ENCODE results near the gene LYZL4. TPM values are rescaled to one million over a fixed set of nuclear protein-coding genes. Genes with fewer than 3 reads are reported as not detected.

The LYZL4 gene
- total RNA-seq, 2 experiments from 2014 or later: not detected

DNA sequence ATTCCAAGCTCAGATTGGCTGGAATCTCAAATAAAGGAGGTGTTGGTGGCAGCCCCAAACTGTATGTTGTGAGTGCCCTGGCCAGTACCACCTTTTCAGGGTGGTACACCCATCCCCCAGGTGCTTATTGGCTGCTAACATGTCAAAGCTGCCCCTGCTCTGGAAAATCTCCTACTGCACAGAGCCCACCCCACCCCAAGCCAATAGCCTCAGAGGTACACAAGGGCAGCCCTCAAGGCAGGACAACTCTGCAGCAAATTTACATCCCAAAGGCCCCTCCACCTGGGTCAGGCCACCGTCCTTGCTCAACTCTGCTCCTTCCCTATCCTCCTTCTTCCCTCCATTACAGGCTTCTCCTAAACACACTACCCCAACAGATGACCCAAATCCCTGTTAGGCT, 37.1 kb upstream of the LYZL4 start:
- no peak for DNase-seq
- intact Hi-C loops (cut with DNase I, micrococcal nuclease): loop anchor here in 1 of 2 experiments (10.0 kb wide), 1 partner anchor 1863 kb away; no protein-coding TSS in a partner anchor
- peaks cover 5% of the 10 kb centered on the region for H3K27me3 Mint-ChIP-seq
- ChIA-PET POLR2A (no interaction called here), CTCF (no interaction called here)
- Histone ChIP-seq H3K9me3 (ENCODE audit: control insufficient read depth in 1 of 2, insufficient read depth in 1 of 2, low read length in 2 of 2) (no peaks in the 10 kb centered on the region), H3K4me3 (ENCODE audit: low read length) (no peak overlapping the region), H3K27me3 (ENCODE audit: control insufficient read depth in 1 of 2, insufficient read depth in 2 of 2, low read length in 2 of 2) (peaks cover 0 to 6% of the 10 kb centered on the region in 2 experiments), H3K27ac (ENCODE audit: low read depth in 1 of 2, low read length in 2 of 2) (no peak overlapping the region), H3K4me1 (ENCODE audit: insufficient read depth, low read length) (no peaks in the 10 kb centered on the region), H3K36me3 (ENCODE audit: insufficient read depth, low read length) (no peaks in the 10 kb centered on the region)
- H3K27ac Mint-ChIP-seq: no peak overlapping the region
- no peaks in the 10 kb centered on the region for H3K36me3 Mint-ChIP-seq (ENCODE audit: low read depth)
- H3K4me3 Mint-ChIP-seq: no peak overlapping the region
- ATAC-seq (ENCODE audit: poor library complexity): no peak
- no peaks in the 10 kb centered on the region for H3K4me1 Mint-ChIP-seq (ENCODE audit: low read depth)
- TF ChIP-seq CTCF (IDR thresholded peaks at IDR 0.05): no peak
- H3K9me3 Mint-ChIP-seq: no peaks in the 10 kb centered on the region

- no peak for DNase-seq
- CTCF ChIA-PET: no interaction called here
- no peaks in the 10 kb centered on the region for H3K9me3 ChIP-seq (ENCODE audit: control insufficient read depth in 1 of 2, insufficient read depth in 1 of 2, low read length in 2 of 2)
- H3K9me3 Mint-ChIP-seq: no peaks in the 10 kb centered on the region
- peaks cover 0 to 6% of the 10 kb centered on the region in 2 experiments for H3K27me3 ChIP-seq (ENCODE audit: control insufficient read depth in 1 of 2, insufficient read depth in 2 of 2, low read length in 2 of 2)
- TF ChIP-seq CTCF (IDR thresholded peaks at IDR 0.05): no peak
- no peaks in the 10 kb centered on the region for H3K4me1 Mint-ChIP-seq (ENCODE audit: low read depth)
- no peak overlapping the region for H3K4me3 Mint-ChIP-seq
- H3K27ac ChIP-seq (ENCODE audit: low read depth in 1 of 2, low read length in 2 of 2): no peak overlapping the region
- no peak overlapping the region for H3K4me3 ChIP-seq (ENCODE audit: low read length)
- no peaks in the 10 kb centered on the region for H3K36me3 Mint-ChIP-seq (ENCODE audit: low read depth)
- no peaks in the 10 kb centered on the region for H3K36me3 ChIP-seq (ENCODE audit: insufficient read depth, low read length)
- POLR2A ChIA-PET: no interaction called here
- no peak for ATAC-seq (ENCODE audit: poor library complexity)
- H3K27ac Mint-ChIP-seq: no peak overlapping the region
- H3K4me1 ChIP-seq (ENCODE audit: insufficient read depth, low read length): no peaks in the 10 kb centered on the region
- intact Hi-C loops (cut with DNase I, micrococcal nuclease): loop anchor here in 1 of 2 experiments (10.0 kb wide), 1 partner anchor 1862 kb away; no protein-coding TSS in a partner anchor
- H3K27me3 Mint-ChIP-seq: peaks cover 5% of the 10 kb centered on the region
Measured at GRCh38 chr3:42446111-42447050, 36.0 kb upstream of the LYZL4 start.

- H3K4me1 ChIP-seq (ENCODE audit: insufficient read depth, low read length): no peaks in the 10 kb centered on the region
- CTCF ChIA-PET: interaction anchor here (1.0 kb wide), 2 partner anchors 10 to 197 kb away, joined by 4 to 8 read pairs; no protein-coding TSS in a partner anchor
- Mint-ChIP-seq H3K4me3 (no peak overlapping the region), H3K4me1 (ENCODE audit: low read depth) (no peaks in the 10 kb centered on the region), H3K9me3 (no peaks in the 10 kb centered on the region), H3K27ac (no peak overlapping the region), H3K36me3 (ENCODE audit: low read depth) (no peaks in the 10 kb centered on the region), H3K27me3 (no peaks in the 10 kb centered on the region)
- POLR2A ChIA-PET: interaction anchor here (0.6 to 1.5 kb wide), 3 partner anchors 55 to 196 kb away, joined by 3 to 13 read pairs (median 4); no protein-coding TSS in a partner anchor
- peaks cover 0 to 6% of the 10 kb centered on the region in 2 experiments for H3K27me3 ChIP-seq (ENCODE audit: control insufficient read depth in 1 of 2, insufficient read depth in 2 of 2, low read length in 2 of 2)
- intact Hi-C loops (cut with DNase I, micrococcal nuclease): loop anchor here (1.0 to 10.0 kb wide), 8 partner anchors 114 to 1862 kb away; no protein-coding TSS in a partner anchor
- peak; percentile 97 for TF ChIP-seq CTCF (IDR thresholded peaks at IDR 0.05)
- no peaks in the 10 kb centered on the region for H3K9me3 ChIP-seq (ENCODE audit: control insufficient read depth in 1 of 2, insufficient read depth in 1 of 2, low read length in 2 of 2)
- H3K36me3 ChIP-seq (ENCODE audit: insufficient read depth, low read length): no peaks in the 10 kb centered on the region
- ATAC-seq (ENCODE audit: poor library complexity) (peak; percentile 80), DNase-seq (peak; percentile 67 to 85 (median 76))
- no peak overlapping the region for H3K4me3 ChIP-seq (ENCODE audit: low read length)
- H3K27ac ChIP-seq (ENCODE audit: low read depth in 1 of 2, low read length in 2 of 2): no peak overlapping the region
Measured at GRCh38 chr3:42443819-42444436, 33.5 kb upstream of the LYZL4 start.

All from CD4-positive, alpha-beta T cell (primary cell).